ENCODE results near the gene ANGPTL2. TPM values are rescaled to one million over a fixed set of nuclear protein-coding genes. Genes with fewer than 3 reads are reported as not detected.
"Not testable (repeated sequence)": the region's sequence is repeated elsewhere in the genome, so short reads cannot be mapped to it uniquely, and the experiment has no call there.

Gene ANGPTL2, protein sequence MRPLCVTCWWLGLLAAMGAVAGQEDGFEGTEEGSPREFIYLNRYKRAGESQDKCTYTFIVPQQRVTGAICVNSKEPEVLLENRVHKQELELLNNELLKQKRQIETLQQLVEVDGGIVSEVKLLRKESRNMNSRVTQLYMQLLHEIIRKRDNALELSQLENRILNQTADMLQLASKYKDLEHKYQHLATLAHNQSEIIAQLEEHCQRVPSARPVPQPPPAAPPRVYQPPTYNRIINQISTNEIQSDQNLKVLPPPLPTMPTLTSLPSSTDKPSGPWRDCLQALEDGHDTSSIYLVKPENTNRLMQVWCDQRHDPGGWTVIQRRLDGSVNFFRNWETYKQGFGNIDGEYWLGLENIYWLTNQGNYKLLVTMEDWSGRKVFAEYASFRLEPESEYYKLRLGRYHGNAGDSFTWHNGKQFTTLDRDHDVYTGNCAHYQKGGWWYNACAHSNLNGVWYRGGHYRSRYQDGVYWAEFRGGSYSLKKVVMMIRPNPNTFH
- 0.24 TPM for polyA plus RNA-seq (2012; ENCODE audit: low read depth, missing spikeins)

DNA sequence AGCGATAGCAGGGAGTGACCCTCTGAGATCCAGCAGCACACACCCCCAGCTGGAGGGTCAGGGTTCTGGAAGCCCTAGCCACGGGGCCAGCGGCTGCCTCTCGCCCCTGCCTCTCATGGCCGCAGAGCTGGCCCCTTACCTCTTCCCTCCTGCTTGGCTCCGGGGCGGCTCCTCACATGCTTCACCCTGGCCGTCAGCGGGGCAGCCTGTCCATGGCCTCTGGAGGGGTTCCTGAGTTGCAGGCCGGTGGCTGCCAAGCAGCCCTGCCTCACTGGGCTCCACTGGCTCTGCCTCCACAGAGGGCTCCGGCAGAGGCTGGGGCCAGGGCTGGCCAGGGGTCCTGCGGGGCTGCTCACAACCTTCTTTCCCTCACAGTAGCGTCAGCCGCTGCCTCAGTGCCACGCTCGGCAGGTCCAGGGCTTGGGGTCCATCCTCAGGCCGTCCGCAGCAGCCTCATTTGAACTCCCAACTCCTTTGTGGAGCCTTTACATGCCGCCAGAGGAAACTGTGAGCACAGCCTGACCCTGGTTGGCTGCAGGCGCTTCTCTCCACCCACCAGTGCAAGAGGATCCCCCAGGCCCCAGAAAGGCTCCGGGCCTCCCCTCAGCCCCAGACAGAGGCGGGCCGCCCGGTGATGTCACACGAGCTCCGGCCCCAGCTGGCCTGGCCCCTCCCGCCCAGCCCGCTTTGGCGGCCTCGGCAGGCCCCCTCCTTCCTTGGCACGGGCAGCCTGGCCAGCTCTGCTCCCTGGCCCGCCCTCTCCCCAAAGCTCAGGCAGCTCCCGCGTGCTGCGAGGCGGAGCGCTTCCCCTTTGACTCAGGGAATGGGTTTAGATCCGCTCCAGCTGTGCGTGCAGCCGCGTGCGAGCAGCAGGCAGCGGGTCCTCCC lies at the start of gene ANGPTL2:
ANGPTL2 (minus strand) TSS at position 460 of the 888 bp plus-strand sequence. CDS start 13,904 bp downstream, outside the sequence.
- peak; percentile 52 for FAIRE-seq
- no peak for TF ChIP-seq TAF1 (IDR thresholded peaks at IDR 0.05; ENCODE audit: low read depth, low read length)
- TF ChIP-seq SPI1 (IDR thresholded peaks at IDR 0.05; ENCODE audit: low read depth, low read length) = peak; percentile 49
- no peak for TF ChIP-seq PAX5 (IDR thresholded peaks at IDR 0.05; ENCODE audit: insufficient read depth, low read length, severe bottlenecking)
- no peak for TF ChIP-seq POLR2AphosphoS5 (IDR thresholded peaks at IDR 0.05; ENCODE audit: low read depth, low read length)
- DNase-seq (ENCODE audit: insufficient read length, low spot score) = peak; percentile 64

DNA sequence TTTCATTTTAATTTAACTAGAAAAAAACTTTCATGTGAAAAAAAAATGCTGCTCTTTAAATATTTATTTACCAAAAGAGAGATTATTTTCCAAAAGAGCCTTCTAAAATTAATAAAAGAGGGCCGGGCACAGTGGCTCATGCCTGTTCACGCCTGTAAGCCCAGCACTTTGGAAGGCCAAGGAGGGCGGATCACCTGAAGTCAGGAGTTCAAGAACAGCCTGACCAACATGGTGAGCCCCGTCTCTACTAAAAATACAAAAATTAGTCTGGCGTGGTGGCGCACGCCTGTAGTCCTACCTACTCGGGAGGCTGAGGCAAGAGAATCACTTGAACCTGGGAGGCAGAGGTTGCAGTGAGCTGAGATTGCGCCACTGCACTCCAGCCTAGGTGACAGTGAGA lies 48.9 kb upstream of the ANGPTL2 start:
- DNase-seq (ENCODE audit: insufficient read length, low spot score); FAIRE-seq: not testable (repeated sequence)

DNA sequence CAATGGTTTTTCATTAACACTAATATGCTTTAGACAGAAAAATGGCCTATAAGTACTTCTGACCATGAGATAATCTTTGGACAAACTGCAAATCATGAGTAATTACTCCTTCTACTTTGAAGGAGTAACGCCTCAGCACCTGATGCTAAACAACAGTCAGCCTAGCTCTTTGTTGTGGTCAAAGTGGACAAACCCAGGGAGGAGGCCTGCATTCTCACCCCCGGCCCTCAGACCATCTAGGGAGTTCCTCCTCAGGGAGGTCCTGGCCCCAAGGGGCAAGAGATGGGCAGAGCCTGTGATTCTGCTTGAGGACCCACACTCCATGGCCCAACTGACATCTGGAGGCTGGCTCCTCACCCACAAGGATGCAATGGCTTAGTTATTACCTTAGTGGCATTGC lies 48.2 kb upstream of the ANGPTL2 start:
- DNase-seq (ENCODE audit: insufficient read length, low spot score) = no peak
- TF ChIP-seq PAX5 (IDR thresholded peaks at IDR 0.05; ENCODE audit: insufficient read depth, low read length, severe bottlenecking) = no peak
- no peak for TF ChIP-seq SPI1 (IDR thresholded peaks at IDR 0.05; ENCODE audit: low read depth, low read length)
- no peak for TF ChIP-seq POLR2A (IDR thresholded peaks at IDR 0.05; ENCODE audit: low read depth, low read length)
- no peak for TF ChIP-seq TAF1 (IDR thresholded peaks at IDR 0.05; ENCODE audit: low read depth, low read length)
- TF ChIP-seq POLR2AphosphoS5 (IDR thresholded peaks at IDR 0.05; ENCODE audit: low read depth, low read length) = no peak
- no peak for TF ChIP-seq POU2F2 (IDR thresholded peaks at IDR 0.05; ENCODE audit: low read depth, low read length)
- peak; percentile 16 for FAIRE-seq

DNA sequence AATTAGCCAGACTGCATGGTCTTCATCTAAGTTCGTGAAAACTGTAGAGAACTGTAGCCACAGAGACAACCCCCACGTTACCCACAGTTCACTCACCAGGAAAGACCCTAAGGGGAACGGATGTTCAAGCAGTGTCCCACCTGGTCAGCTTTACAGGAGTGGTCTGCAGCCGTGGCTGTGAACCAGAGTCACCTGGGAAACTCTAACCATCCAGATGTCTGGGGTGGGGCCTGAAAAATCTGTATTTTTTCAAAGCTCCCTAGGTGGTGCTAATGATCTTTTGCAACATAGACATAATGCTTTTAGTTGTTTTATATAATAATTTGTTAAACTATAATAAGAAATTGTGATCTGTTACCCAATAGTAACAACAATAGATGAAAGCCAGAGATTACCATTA lies 47.7 kb upstream of the ANGPTL2 start:
- no peak for FAIRE-seq
- TF ChIP-seq TAF1 (IDR thresholded peaks at IDR 0.05; ENCODE audit: low read depth, low read length) = no peak
- no peak for TF ChIP-seq SPI1 (IDR thresholded peaks at IDR 0.05; ENCODE audit: low read depth, low read length)
- no peak for TF ChIP-seq POLR2A (IDR thresholded peaks at IDR 0.05; ENCODE audit: low read depth, low read length)
- DNase-seq (ENCODE audit: insufficient read length, low spot score) = no peak

DNA sequence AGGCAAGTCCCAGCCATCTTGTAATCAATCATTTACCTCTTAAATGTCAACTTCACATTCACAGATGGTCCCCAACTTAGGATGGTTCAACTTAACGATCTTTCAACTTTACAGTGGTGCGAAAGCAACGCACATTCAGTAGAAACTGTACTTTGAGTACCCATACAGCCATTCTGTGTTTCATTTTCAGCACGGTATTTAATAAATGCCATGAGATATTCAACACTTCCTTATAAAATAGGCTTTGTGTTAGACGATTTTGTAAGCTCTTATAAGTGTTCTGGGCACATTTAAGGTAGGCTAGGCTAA lies 47.1 kb upstream of the ANGPTL2 start:
- DNase-seq (ENCODE audit: insufficient read length, low spot score) (no peak), FAIRE-seq (no peak)

DNA sequence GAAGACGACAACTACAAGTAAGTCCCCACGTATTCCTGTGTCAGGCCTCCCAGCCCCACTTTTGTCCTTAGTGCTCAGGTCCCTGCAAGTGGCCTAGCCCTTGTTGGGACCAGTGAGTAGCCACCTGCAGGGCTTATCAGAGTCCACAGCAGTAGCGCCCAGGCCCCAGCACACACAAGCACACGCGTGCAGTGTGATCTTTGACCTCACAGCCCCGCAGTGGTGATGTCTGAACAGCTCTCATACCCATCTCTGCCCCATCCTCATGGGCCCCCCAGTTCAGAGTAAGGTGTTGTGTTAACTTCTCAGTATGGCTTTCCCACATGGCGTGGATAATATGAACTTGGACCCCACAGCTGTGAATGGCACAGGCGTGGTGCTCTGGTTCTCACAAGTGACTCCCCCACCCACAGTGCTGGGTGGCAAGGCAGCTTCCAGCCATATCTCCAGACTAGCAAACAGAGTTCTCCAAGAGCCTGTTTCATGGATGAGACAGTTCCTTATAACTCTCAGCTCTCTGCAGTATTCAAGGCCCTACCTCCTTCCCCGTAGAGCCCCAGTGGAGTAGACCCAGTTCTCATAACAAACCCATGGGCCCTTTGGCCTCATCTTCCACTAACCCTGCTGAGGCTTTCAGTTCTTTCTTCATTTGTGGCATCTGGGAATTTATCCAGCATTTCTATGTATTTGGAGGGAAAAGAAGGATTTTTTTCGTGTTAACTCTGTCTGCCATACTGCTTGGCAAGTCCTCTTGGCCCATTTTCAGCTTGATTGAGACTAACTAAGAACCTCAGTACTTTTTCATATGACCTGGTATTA lies 46.5 kb upstream of the ANGPTL2 start:
- FAIRE-seq (no peak), DNase-seq (ENCODE audit: insufficient read length, low spot score) (no peak)
- TF ChIP-seq POU2F2 (IDR thresholded peaks at IDR 0.05; ENCODE audit: low read depth, low read length) (no peak), TAF1 (IDR thresholded peaks at IDR 0.05; ENCODE audit: low read depth, low read length) (no peak), PAX5 (IDR thresholded peaks at IDR 0.05; ENCODE audit: insufficient read depth, low read length, severe bottlenecking) (no peak), POLR2AphosphoS5 (IDR thresholded peaks at IDR 0.05; ENCODE audit: low read depth, low read length) (no peak), SPI1 (IDR thresholded peaks at IDR 0.05; ENCODE audit: low read depth, low read length) (no peak), POLR2A (IDR thresholded peaks at IDR 0.05; ENCODE audit: low read depth, low read length) (no peak)

More for the DNA sequence above, 47.1 kb upstream of the ANGPTL2 start:
- TF ChIP-seq POLR2A (IDR thresholded peaks at IDR 0.05; ENCODE audit: low read depth, low read length) = no peak
- no peak for TF ChIP-seq POLR2AphosphoS5 (IDR thresholded peaks at IDR 0.05; ENCODE audit: low read depth, low read length)
- no peak for TF ChIP-seq PAX5 (IDR thresholded peaks at IDR 0.05; ENCODE audit: insufficient read depth, low read length, severe bottlenecking)
- TF ChIP-seq TAF1 (IDR thresholded peaks at IDR 0.05; ENCODE audit: low read depth, low read length) = no peak
- no peak for TF ChIP-seq SPI1 (IDR thresholded peaks at IDR 0.05; ENCODE audit: low read depth, low read length)
- TF ChIP-seq POU2F2 (IDR thresholded peaks at IDR 0.05; ENCODE audit: low read depth, low read length) = no peak

DNA sequence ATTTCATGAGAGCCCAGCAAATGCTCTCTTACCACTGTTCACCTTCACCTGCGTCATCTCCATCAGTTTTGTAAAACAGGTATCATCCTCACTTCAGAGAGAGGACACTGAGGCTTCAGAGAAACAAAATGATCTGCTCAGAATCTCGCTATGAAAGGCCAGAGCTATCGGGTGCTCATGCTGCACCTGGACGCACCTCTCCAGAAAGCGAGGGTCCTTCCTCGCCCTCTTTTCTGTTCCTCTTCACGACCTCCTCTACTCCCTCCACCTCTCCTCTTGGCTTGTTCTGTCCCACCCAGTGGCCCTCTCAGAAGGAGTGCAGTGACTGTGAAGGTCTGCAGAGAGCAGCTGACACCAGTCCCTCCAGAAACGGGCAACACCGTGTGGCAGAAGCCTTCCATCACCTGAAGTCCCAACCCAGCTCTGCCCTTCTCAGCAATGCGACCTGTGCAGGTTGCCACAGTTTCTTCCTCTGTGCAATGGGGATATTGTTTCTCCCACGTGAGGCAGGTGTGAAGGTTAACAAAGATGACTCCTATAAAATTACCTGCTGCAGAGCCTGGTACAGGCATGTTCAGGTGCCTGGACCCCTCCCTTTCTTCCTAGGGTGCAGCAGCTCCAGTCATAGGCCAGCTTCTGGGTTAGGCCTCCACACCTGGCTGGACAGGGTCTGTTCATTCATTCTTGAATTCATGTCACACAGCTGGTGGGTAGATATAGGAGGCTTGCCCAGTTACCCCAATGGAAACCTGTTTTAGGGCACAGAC lies 45.3 kb upstream of the ANGPTL2 start:
- FAIRE-seq = peak; percentile 57
- no peak for TF ChIP-seq POU2F2 (IDR thresholded peaks at IDR 0.05; ENCODE audit: low read depth, low read length)
- no peak for TF ChIP-seq POLR2A (IDR thresholded peaks at IDR 0.05; ENCODE audit: low read depth, low read length)
- TF ChIP-seq POLR2AphosphoS5 (IDR thresholded peaks at IDR 0.05; ENCODE audit: low read depth, low read length) = no peak
- no peak for TF ChIP-seq TAF1 (IDR thresholded peaks at IDR 0.05; ENCODE audit: low read depth, low read length)
- no peak for TF ChIP-seq PAX5 (IDR thresholded peaks at IDR 0.05; ENCODE audit: insufficient read depth, low read length, severe bottlenecking)
- no peak for TF ChIP-seq SPI1 (IDR thresholded peaks at IDR 0.05; ENCODE audit: low read depth, low read length)
- no peak for DNase-seq (ENCODE audit: insufficient read length, low spot score)

DNA sequence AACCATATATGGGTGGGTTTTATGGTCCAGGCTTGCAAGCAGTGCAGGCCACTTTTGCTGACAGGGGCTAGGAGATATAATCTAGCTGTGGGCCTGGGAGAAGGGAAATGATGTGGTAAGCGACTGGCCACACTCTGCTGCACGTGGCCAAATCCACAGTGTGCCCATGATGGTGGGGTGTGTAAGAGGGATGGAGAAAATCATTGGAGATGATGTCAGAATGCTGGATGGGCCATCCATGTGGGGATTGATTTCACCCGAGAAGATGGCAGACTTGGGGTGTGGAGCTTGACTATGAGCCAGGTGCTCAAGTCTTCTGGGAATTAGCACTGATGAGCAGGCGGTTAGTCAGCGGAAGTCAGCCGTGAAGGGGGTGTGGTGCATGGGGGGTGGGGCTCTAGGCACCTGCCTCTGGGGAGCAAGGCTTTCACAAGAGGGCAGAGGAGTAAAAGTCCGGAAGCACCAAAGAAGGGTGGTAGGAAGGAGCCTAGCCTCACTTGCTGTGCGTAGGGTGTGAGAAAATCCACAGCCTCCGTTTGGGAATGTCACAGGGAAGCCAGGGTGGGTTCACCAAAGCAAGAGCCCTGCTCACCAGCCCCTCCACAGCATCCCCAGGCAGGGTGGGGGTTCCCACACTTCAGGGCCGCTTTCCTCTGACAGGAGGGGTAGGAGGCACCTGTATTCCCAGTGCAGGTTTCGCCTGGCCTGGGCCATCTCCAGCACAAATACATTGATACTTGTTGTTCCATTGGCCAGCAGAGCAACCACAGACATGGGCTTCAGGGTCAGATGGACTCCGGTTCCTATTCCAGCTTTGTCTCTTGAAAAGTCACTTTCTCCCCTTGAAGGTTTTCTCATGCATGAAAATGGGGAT lies 44.5 kb upstream of the ANGPTL2 start:
- DNase-seq (ENCODE audit: insufficient read length, low spot score) = peak; percentile 44
- FAIRE-seq = peak; percentile 93
- TF ChIP-seq PAX5 (IDR thresholded peaks at IDR 0.05; ENCODE audit: insufficient read depth, low read length, severe bottlenecking) (peak; percentile 53), POU2F2 (IDR thresholded peaks at IDR 0.05; ENCODE audit: low read depth, low read length) (no peak)
